ENCODE results near the gene GPR132.
"Not testable (repeated sequence)": the region's sequence is repeated elsewhere in the genome, so short reads cannot be mapped to it uniquely, and the experiment has no call there.

GPR132 gene

DNA sequence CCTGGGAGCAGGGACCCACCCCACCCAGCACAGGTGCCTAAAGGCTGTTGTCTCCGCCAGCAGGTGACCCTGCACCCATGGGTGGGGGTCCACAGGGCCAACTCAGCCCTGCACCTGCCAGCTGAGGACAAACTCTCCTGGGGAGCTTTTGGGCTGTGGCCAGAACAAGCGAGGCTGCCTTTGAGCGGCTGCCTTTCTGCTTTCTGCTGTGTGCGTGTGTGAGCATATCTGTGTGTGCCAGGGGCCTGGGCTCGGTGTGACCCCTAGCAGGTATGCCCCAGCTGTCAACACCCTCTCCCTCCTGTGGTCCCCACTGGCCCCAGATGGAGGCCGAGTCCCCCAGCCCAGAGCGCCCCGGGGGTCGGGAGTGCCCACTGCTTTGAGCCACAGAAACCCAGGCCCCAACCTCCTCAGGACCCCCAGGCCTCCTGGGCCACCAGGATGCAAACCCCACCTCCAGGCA is 25.9 kb upstream of the GPR132 start:
- DNase-seq, result no peak

GRCh38 chr14:105090493-105091053 is 25.3 kb upstream of the GPR132 start:
- DNase-seq, result peak; percentile 90

DNA sequence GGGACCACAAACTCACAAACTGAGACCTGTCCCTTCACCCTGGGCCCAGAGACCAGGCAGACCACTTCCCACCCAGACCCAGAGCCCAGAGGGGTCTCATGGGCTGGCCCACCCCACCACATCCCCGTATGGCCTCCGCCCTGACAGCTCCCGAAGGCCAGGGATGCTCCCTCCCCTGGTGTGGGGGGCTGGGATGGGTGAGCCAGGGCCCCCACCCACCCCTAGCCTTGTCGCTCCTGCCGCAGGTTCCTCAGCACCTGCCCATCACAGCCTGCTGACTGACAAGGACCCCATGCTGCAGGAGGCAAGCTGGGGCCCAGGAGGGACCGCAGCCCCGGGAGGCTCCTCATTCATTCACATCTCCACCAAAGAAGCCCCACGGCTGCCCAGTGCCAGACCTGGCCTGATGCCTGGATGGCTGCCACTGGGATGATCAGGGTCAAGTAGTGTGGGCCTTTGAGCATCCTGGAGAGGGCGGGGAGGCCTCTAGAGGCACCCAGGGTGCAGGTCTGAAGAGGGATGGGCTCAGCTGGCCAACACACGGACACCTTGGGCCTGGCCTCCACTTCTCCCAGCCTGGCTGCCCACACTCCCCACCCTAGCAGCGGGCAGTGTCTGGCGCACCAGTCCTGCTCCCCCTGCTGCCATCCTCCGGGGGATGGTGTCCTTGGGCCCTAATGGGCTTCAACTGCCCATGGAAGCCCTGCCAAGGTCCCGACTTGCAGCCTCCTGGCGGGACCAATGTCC is 24.7 kb upstream of the GPR132 start:
- no peak for DNase-seq

DNA sequence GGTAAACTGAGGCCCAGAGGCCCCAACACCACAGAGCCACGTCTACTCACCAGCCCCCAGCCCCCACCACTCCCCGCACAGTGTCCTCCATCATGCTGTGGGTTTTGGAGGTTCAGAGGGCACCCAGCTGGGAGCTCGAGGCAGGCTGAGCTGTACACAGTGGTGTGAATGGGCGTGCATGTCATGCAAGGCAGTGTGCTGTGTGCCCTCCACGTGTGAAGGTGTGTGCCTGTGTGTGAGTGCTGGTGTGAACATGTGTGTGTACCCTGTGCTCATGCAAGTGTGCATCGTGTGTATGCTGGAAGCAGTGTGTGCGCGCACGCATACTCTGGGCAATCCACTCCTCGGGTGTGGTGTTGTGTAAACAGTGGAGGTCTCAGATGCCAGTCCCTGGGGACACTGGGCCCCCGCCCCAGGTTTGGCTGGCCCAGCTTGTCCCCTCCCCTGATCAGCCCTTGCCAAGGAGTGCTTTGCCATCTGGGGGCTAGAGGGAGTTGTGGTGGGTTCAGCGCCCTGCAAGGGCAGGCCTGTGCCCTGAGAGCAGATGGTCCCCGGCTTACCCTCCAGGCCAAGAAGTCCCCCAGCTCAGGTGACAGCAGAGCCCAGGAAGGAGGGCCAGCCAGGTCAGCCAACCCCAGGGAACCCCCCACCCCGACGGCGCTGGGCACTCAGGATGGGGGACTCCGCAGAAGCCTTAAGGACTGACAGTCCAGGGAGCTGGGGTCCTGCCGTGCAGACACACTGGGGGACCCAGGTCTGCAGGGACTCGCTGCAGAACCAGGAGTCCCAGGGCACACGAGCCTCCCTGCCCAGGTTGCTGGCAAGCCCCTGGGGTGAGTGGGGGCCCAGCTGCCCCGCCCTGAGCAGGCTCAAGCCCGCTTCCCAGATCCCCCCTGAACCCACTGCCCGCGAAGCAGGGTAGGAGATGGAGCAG is 23.8 kb upstream of the GPR132 start:
- DNase-seq, result no peak

DNA sequence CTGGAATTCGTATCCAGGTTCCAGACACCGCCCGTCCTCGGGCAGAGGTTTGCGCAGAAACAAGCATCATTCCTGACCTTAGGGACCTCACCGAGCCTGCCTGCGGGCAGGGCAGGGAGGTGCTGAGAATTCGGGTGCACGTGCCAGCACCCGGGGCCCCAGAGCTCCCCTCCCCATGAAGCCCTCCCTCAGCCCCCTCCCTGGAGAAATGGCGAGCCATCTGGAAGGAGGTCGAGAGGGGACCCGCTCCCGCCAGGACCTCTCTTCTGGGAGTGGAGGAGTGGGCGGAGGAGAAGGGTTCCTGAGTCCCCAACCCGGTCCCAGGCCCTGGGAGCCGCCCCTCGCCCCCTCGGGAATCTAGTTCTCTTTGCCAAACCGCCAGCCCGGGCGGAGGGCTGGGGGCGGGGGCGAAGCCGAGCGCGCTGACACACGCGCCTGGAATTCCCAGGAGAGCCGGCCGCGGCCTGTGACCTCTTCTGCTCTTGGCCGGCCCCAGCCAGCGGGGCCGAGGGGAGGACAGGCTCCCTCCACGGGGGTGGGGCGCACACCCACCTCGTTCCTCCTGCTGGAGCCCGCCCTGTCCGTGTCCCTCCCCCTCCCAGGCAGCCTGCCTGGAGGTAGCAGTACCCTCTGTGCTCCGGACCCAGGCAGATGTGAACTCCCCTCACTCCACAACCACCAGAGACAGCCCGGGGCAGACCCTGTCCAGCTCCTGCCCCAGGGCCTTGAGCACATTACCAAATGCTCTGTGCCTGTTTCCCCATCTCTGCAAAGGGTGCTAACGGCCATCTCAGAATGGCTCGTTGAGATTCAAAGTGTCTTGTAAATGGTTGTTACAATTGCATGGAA is 23.0 kb upstream of the GPR132 start:
- DNase-seq, result no peak

GRCh38 chr14:105087308-105087962 is 22.2 kb upstream of the GPR132 start:
- peak; percentile 46 for DNase-seq

- peak; percentile 91 for DNase-seq
These were observed 21.6 kb upstream of the GPR132 start for GRCh38 chr14:105086833-105087307.

- DNase-seq, result no peak
These were observed 20.5 kb upstream of the GPR132 start for GRCh38 chr14:105085766-105086165.

- DNase-seq, result no peak
These were observed 19.7 kb upstream of the GPR132 start for GRCh38 chr14:105084741-105085571.

GRCh38 chr14:105083926-105084685 is 18.9 kb upstream of the GPR132 start:
- DNase-seq, result no peak

DNA sequence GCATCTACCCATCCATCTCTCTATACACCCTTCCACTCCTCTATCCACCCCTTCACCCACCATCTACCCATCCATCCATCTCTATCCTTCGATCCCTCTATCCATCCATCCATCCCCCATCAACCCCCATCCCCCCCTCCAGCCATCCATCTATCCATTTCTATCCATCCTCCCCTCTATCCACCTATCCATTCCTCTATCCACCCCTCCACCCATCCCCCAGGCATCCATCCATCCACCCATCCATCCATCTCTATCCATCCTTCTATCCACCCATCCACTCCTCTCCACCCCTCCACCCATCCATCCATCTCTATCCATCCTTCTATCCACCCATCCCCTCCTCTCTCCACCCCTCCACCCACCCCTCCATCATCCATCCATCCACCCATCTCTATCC is 17.5 kb upstream of the GPR132 start:
- DNase-seq, result no peak

DNA sequence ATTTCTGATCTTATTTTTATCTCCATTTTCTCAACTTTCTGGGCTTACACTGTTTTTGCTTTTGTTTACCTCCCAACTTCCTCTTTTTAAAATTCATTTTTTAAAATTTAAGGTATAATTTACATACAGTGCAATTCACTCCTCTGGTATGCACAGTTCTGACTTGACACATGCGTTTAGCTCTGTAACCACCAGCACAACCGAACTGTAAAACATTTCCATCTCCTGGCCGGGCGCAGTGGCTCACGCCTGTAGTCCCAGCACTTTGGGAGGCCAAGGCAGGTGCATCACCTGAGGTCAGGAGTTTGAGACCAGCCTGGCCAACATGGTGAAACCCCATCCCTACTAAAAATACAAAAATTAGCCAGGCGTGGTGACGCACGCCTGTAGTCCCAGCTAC is 16.2 kb upstream of the GPR132 start:
- DNase-seq, result not testable (repeated sequence)

DNA sequence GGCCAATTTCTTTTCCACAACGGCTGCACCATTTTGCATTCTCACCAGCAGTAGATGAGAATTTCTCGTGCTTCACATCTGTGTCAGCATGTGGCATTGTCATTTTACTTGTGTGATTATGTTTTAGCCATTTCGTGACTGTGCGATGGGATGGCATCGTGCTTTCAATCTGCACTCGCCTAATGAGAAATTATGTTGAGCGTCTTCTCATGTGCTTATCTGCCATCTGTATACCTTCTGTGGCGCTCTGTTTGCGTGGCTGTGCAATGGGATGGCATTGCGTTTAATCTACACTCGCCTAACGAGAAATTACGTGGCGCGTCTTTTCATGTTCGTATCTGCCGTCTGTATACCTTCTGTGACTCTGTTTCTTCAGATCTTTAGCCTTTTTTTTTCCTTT is 14.9 kb upstream of the GPR132 start:
- DNase-seq, result no peak

- DNase-seq, result no peak
These were observed 13.1 kb upstream of the GPR132 start for GRCh38 chr14:105078294-105078693.

GRCh38 chr14:105077649-105077995 is 12.4 kb upstream of the GPR132 start:
- DNase-seq, result no peak

- peak; percentile 51 for DNase-seq
These were observed 11.8 kb upstream of the GPR132 start for GRCh38 chr14:105076805-105077648.

GRCh38 chr14:105076296-105076804 is 11.1 kb upstream of the GPR132 start:
- DNase-seq, result no peak

- DNase-seq, result peak; percentile 49
These were observed 10.4 kb upstream of the GPR132 start for GRCh38 chr14:105075379-105076295.
